HG03342 (cell line): ENCODE data around the gene SRRM2.

Experiments used
- ATAC-seq: cut with Tn5 transposase; IDR thresholded peaks from one replicate; pipeline ENCODE4 v1.9.1; 2021; ENCODE audit warnings: mild to moderate bottlenecking, moderate library complexity; ENCODE audit not compliant: unreplicated experiment

Gene SRRM2

GRCh38 chr16:2752035-2752849 is at the start of gene SRRM2:
SRRM2 (plus strand) TSS chr16:2752638; CDS start chr16:2756365, 3,727 bp downstream.
- peak; percentile 74 for ATAC-seq

GRCh38 chr16:2702871-2703745 is 49.3 kb upstream of the SRRM2 start:
- ATAC-seq, result no peak

GRCh38 chr16:2704166-2704982 is 48.1 kb upstream of the SRRM2 start:
- ATAC-seq, result no peak

- ATAC-seq, result no peak
Measured at GRCh38 chr16:2704983-2705275, 47.5 kb upstream of the SRRM2 start.

- no peak for ATAC-seq
Measured at GRCh38 chr16:2705351-2705750, 47.1 kb upstream of the SRRM2 start.

- no peak for ATAC-seq
Measured at GRCh38 chr16:2706085-2706484, 46.4 kb upstream of the SRRM2 start.

GRCh38 chr16:2706611-2707311 is 45.7 kb upstream of the SRRM2 start:
- ATAC-seq, result no peak

GRCh38 chr16:2707368-2708289 is 44.8 kb upstream of the SRRM2 start:
- no peak for ATAC-seq

- no peak for ATAC-seq
Measured at GRCh38 chr16:2708290-2708639, 44.2 kb upstream of the SRRM2 start.

- no peak for ATAC-seq
Measured at GRCh38 chr16:2708955-2709587, 43.4 kb upstream of the SRRM2 start.

- no peak for ATAC-seq
Measured at GRCh38 chr16:2709588-2709984, 42.9 kb upstream of the SRRM2 start.

- ATAC-seq, result no peak
Measured at GRCh38 chr16:2710021-2710710, 42.3 kb upstream of the SRRM2 start.

GRCh38 chr16:2710711-2711231 is 41.7 kb upstream of the SRRM2 start:
- no peak for ATAC-seq

GRCh38 chr16:2711370-2712062 is 40.9 kb upstream of the SRRM2 start:
- ATAC-seq, result no peak

- ATAC-seq, result no peak
Measured at GRCh38 chr16:2712063-2712441, 40.4 kb upstream of the SRRM2 start.

GRCh38 chr16:2712546-2712945 is 39.9 kb upstream of the SRRM2 start:
- no peak for ATAC-seq

GRCh38 chr16:2713523-2713922 is 38.9 kb upstream of the SRRM2 start:
- no peak for ATAC-seq
